DMS 273 (cell line): Measurements from ENCODE around the gene NDUFB10.
A peak's percentile ranks its signal among the peaks of the same experiment; 100 is the strongest.
"Not testable (repeated sequence)": the region's sequence is repeated elsewhere in the genome, so short reads cannot be mapped to it uniquely, and the experiment has no call there.

Source experiments
- DNase-seq: peaks from one replicate; lab custom pipeline; 2025; ENCODE audit not compliant: unreplicated experiment; lab: John Stamatoyannopoulos, UW

Gene NDUFB10

GRCh38 chr16:1923299-1924034 is 35.9 kb upstream of the NDUFB10 start:
- peak; percentile 92 for DNase-seq

GRCh38 chr16:1924095-1924494 is 35.2 kb upstream of the NDUFB10 start:
- no peak for DNase-seq

- no peak for DNase-seq
Measured at GRCh38 chr16:1926271-1926670, 33.1 kb upstream of the NDUFB10 start.

- peak; percentile 56 for DNase-seq
Measured at GRCh38 chr16:1929105-1929504, 30.2 kb upstream of the NDUFB10 start.

- DNase-seq = peak; percentile 95
Measured at GRCh38 chr16:1929578-1930337, 29.6 kb upstream of the NDUFB10 start.

GRCh38 chr16:1930338-1930720 is 29.0 kb upstream of the NDUFB10 start:
- no peak for DNase-seq

GRCh38 chr16:1932050-1933028 is 27.0 kb upstream of the NDUFB10 start:
- peak; percentile 80 for DNase-seq

- no peak for DNase-seq
Measured at GRCh38 chr16:1933097-1933661, 26.2 kb upstream of the NDUFB10 start.

GRCh38 chr16:1936945-1937479 is 22.3 kb upstream of the NDUFB10 start:
- no peak for DNase-seq

GRCh38 chr16:1938316-1938715 is 21.0 kb upstream of the NDUFB10 start:
- no peak for DNase-seq

- DNase-seq = no peak
Measured at GRCh38 chr16:1938910-1939309, 20.4 kb upstream of the NDUFB10 start.

GRCh38 chr16:1939833-1940232 is 19.5 kb upstream of the NDUFB10 start:
- DNase-seq = not testable (repeated sequence)

GRCh38 chr16:1940273-1941161 is 18.8 kb upstream of the NDUFB10 start:
- DNase-seq = no peak

- no peak for DNase-seq
Measured at GRCh38 chr16:1941162-1942046, 17.9 kb upstream of the NDUFB10 start.

- no peak for DNase-seq
Measured at GRCh38 chr16:1942047-1942809, 17.1 kb upstream of the NDUFB10 start.

- DNase-seq = peak; percentile 100
Measured at GRCh38 chr16:1942810-1943726, 16.3 kb upstream of the NDUFB10 start, which contains the start of gene MSRB1. MSRB1 (minus strand) TSS chr16:1943199; CDS start chr16:1943156, 43 bp downstream.
